SJCRH30 (cell line): ENCODE data around the gene SELENOH. TPM values are rescaled to one million over a fixed set of nuclear protein-coding genes. Genes with fewer than 3 reads are reported as not detected.

ENCODE experiments used
- DNase-seq, 2 experiments: peaks; one replicate each; pipeline ENCODE4 v3.0.0-alpha.2; 2015 to 2020
- H3K27ac ChIP-seq: fragments of 250-450 bp; sonication (Bioruptor Pico); 2 replicates; pipeline ENCODE4 v1.5.1; 2020; ENCODE audit warnings: mild to moderate bottlenecking, moderate library complexity
- H3K27me3 ChIP-seq: fragments of 250-450 bp; sonication (Bioruptor Pico); 2 replicates; pipeline ENCODE4 v1.5.1; 2020; ENCODE audit warnings: mild to moderate bottlenecking, moderate library complexity
- H3K36me3 ChIP-seq: fragments of 250-450 bp; sonication (Bioruptor Pico); 2 replicates; pipeline ENCODE4 v1.5.1; 2020; ENCODE audit warnings: mild to moderate bottlenecking, moderate library complexity
- H3K4me1 ChIP-seq: fragments of 250-450 bp; sonication (Bioruptor Pico); 2 replicates; pipeline ENCODE4 v1.5.1; 2020; ENCODE audit warnings: mild to moderate bottlenecking, moderate library complexity
- H3K4me3 ChIP-seq: fragments of 250-450 bp; sonication (Bioruptor Pico); 2 replicates; pipeline ENCODE4 v1.5.1; 2020; ENCODE audit warnings: mild to moderate bottlenecking, moderate library complexity
- H3K9me3 ChIP-seq: fragments of 250-450 bp; sonication (Bioruptor Pico); replicated peaks from 2 replicates; pipeline ENCODE4 v1.5.1; 2020; ENCODE audit warnings: mild to moderate bottlenecking, moderate library complexity
- total RNA-seq: library from RNA; depleted of rRNA; stranded (reverse); fragments of >200 nt; shearing (Covaris generic); gene quantifications from 2 replicates; pipeline ENCODE4 v1.2.3, GENCODE V29; 2014

Gene SELENOH
- total RNA-seq, 1 experiment from 2014 or later = 116 TPM

GRCh38 chr11:57728829-57729228 lies 12.5 kb upstream of the SELENOH start:
- no peaks in the 10 kb centered on the region for H3K9me3 ChIP-seq
- H3K4me3 ChIP-seq = no peak overlapping the region
- no peaks in the 10 kb centered on the region for H3K4me1 ChIP-seq
- no peaks in the 10 kb centered on the region for H3K27me3 ChIP-seq
- peaks cover 25% of the 10 kb centered on the region for H3K36me3 ChIP-seq
- no peak for DNase-seq
- no peak overlapping the region for H3K27ac ChIP-seq

GRCh38 chr11:57729479-57729878 lies 11.8 kb upstream of the SELENOH start:
- Histone ChIP-seq H3K27ac (no peak overlapping the region), H3K4me3 (no peak overlapping the region), H3K36me3 (peaks cover 23% of the 10 kb centered on the region), H3K4me1 (no peaks in the 10 kb centered on the region), H3K27me3 (no peaks in the 10 kb centered on the region), H3K9me3 (no peaks in the 10 kb centered on the region)
- no peak for DNase-seq

- H3K4me1 ChIP-seq = no peaks in the 10 kb centered on the region
- no peaks in the 10 kb centered on the region for H3K9me3 ChIP-seq
- H3K27me3 ChIP-seq = no peaks in the 10 kb centered on the region
- H3K27ac ChIP-seq = no peak overlapping the region
- no peak overlapping the region for H3K4me3 ChIP-seq
- peaks cover 29% of the 10 kb centered on the region for H3K36me3 ChIP-seq
- DNase-seq = no peak
These were observed 8.6 kb upstream of the SELENOH start for GRCh38 chr11:57732661-57733060.

GRCh38 chr11:57735619-57736298 lies 5.5 kb upstream of the SELENOH start:
- no peaks in the 10 kb centered on the region for H3K9me3 ChIP-seq
- no peak overlapping the region for H3K27ac ChIP-seq
- H3K4me3 ChIP-seq = no peak overlapping the region
- DNase-seq = no peak
- peaks cover 45% of the 10 kb centered on the region for H3K36me3 ChIP-seq
- no peaks in the 10 kb centered on the region for H3K27me3 ChIP-seq
- H3K4me1 ChIP-seq = 0 out of 2 replicates have a peak, but pooled peaks cover 3% of the 10 kb centered on the region

GRCh38 chr11:57742087-57742452 lies 779 bp downstream of the SELENOH start:
- Histone ChIP-seq H3K4me3 (peak overlapping the region; percentile 90), H3K9me3 (no peaks in the 10 kb centered on the region), H3K36me3 (peaks cover 38% of the 10 kb centered on the region), H3K27ac (peak overlapping the region; percentile 76), H3K4me1 (peaks cover 9% of the 10 kb centered on the region), H3K27me3 (no peaks in the 10 kb centered on the region)
- DNase-seq = no peak

- Histone ChIP-seq H3K27ac (no peak overlapping the region), H3K9me3 (no peaks in the 10 kb centered on the region), H3K4me3 (no peak overlapping the region), H3K4me1 (peaks cover 9% of the 10 kb centered on the region), H3K36me3 (peaks cover 25% of the 10 kb centered on the region), H3K27me3 (no peaks in the 10 kb centered on the region)
- no peak for DNase-seq
These were observed 3.1 kb downstream of the SELENOH start for GRCh38 chr11:57744357-57744756.

GRCh38 chr11:57745206-57745605 lies 3.9 kb downstream of the SELENOH start:
- Histone ChIP-seq H3K36me3 (peaks cover 20% of the 10 kb centered on the region), H3K4me3 (no peak overlapping the region), H3K27ac (no peak overlapping the region), H3K9me3 (no peaks in the 10 kb centered on the region), H3K27me3 (no peaks in the 10 kb centered on the region), H3K4me1 (peaks cover 9% of the 10 kb centered on the region)
- no peak for DNase-seq

GRCh38 chr11:57746920-57747319 lies 5.6 kb downstream of the SELENOH start:
- no peak overlapping the region for H3K27ac ChIP-seq
- no peaks in the 10 kb centered on the region for H3K9me3 ChIP-seq
- no peak overlapping the region for H3K4me3 ChIP-seq
- no peaks in the 10 kb centered on the region for H3K27me3 ChIP-seq
- H3K4me1 ChIP-seq = peaks cover 5% of the 10 kb centered on the region
- peaks cover 16% of the 10 kb centered on the region for H3K36me3 ChIP-seq
- no peak for DNase-seq

- Histone ChIP-seq H3K9me3 (no peaks in the 10 kb centered on the region), H3K27me3 (no peaks in the 10 kb centered on the region), H3K4me1 (no peaks in the 10 kb centered on the region), H3K4me3 (no peak overlapping the region), H3K27ac (no peak overlapping the region), H3K36me3 (no peaks in the 10 kb centered on the region; the same call in 1 of the 2 replicates)
- DNase-seq = no peak
These were observed 9.9 kb downstream of the SELENOH start for GRCh38 chr11:57751176-57751575.

- DNase-seq = peak in 1 of 2 experiments; percentile 46
- H3K27me3 ChIP-seq = no peaks in the 10 kb centered on the region
- no peaks in the 10 kb centered on the region for H3K4me1 ChIP-seq
- no peak within 1 kb of the TSS for H3K4me3 ChIP-seq
- no peak within 1 kb of the TSS for H3K27ac ChIP-seq
- no peaks in the 10 kb centered on the region; the same call in 1 of the 2 replicates for H3K36me3 ChIP-seq
- no peaks in the 10 kb centered on the region for H3K9me3 ChIP-seq
These were observed 10.5 kb downstream of the SELENOH start, which contains the start of gene BTBD18 for GRCh38 chr11:57751676-57752253. BTBD18 (minus strand) TSS chr11:57751819; CDS start chr11:57751188, 631 bp downstream.

- Histone ChIP-seq H3K4me3 (no peak overlapping the region), H3K9me3 (no peaks in the 10 kb centered on the region), H3K4me1 (no peaks in the 10 kb centered on the region), H3K27me3 (no peaks in the 10 kb centered on the region), H3K36me3 (no peaks in the 10 kb centered on the region), H3K27ac (no peak overlapping the region)
- DNase-seq = no peak
These were observed 11.7 kb downstream of the SELENOH start for GRCh38 chr11:57752954-57753353.

GRCh38 chr11:57758174-57758573 lies 16.9 kb downstream of the SELENOH start:
- Histone ChIP-seq H3K9me3 (no peaks in the 10 kb centered on the region), H3K4me3 (no peak overlapping the region), H3K27ac (no peak overlapping the region), H3K27me3 (no peaks in the 10 kb centered on the region), H3K4me1 (no peaks in the 10 kb centered on the region), H3K36me3 (no peaks in the 10 kb centered on the region)
- no peak for DNase-seq

- peak within 1 kb of the TSS; percentile 74 for H3K27ac ChIP-seq
- H3K27me3 ChIP-seq = no peaks in the 10 kb centered on the region
- peaks cover 16% of the 10 kb centered on the region for H3K4me1 ChIP-seq
- DNase-seq = peak; percentile 94 to 98
- peak within 1 kb of the TSS; percentile 81 for H3K4me3 ChIP-seq
- H3K9me3 ChIP-seq = no peaks in the 10 kb centered on the region
- H3K36me3 ChIP-seq = no peaks in the 10 kb centered on the region; the same call in 1 of the 2 replicates
These were observed 20.3 kb downstream of the SELENOH start, which contains the start of gene CTNND1 for GRCh38 chr11:57761301-57762234. CTNND1 (plus strand) TSS chr11:57761802; CDS start chr11:57791479, 29,677 bp downstream.

GRCh38 chr11:57762235-57762861 lies 21.1 kb downstream of the SELENOH start:
- Histone ChIP-seq H3K27me3 (no peaks in the 10 kb centered on the region), H3K4me1 (peaks cover 16% of the 10 kb centered on the region), H3K4me3 (peak overlapping the region; percentile 81), H3K27ac (peak overlapping the region; percentile 74), H3K9me3 (no peaks in the 10 kb centered on the region), H3K36me3 (no peaks in the 10 kb centered on the region; the same call in 1 of the 2 replicates)
- peak; percentile 27 to 39 for DNase-seq
